Vagina (tissue), 2 donors: ENCODE results near the gene SLC22A23. TPM values are rescaled to one million over a fixed set of nuclear protein-coding genes. Genes with fewer than 3 reads are reported as not detected.

Experiments used
- DNase-seq, 2 donors: peaks; one replicate each; pipeline ENCODE4 v3.0.0-alpha.2; 2017; ENCODE audit errors: extremely low spot score in 2 of 2
- H3K27ac ChIP-seq: fragments of 200-600 bp; sonication (generic); one replicate; pipeline ENCODE4 v1.5.1; 2019
- H3K27me3 ChIP-seq: fragments of 200-600 bp; sonication (generic); one replicate; pipeline ENCODE4 v1.5.1; 2019
- H3K36me3 ChIP-seq, 2 donors: fragments of 200-600 bp; sonication (generic); one replicate each; pipeline ENCODE4 v1.5.1; 2017 to 2019
- H3K4me1 ChIP-seq: fragments of 200-600 bp; sonication (generic); one replicate; pipeline ENCODE4 v1.5.1; 2019
- H3K4me3 ChIP-seq, 2 donors: fragments of 200-600 bp; sonication (generic); 1 replicate in 1 of 2; 2 replicates in 1 of 2; pipeline ENCODE4 v1.5.1; 2016 to 2019
- H3K9me3 ChIP-seq: fragments of 200-600 bp; sonication (generic); one replicate; pipeline ENCODE4 v1.5.1; 2019
- POLR2A ChIP-seq, 2 donors: fragments of 450-650 bp; IDR thresholded peaks; one replicate each; pipeline ENCODE4 v1.6.1; 2017; ENCODE audit warnings: antibody characterized with exemption in 2 of 2, mild to moderate bottlenecking in 2 of 2, moderate library complexity in 2 of 2
- POLR2AphosphoS5 ChIP-seq, 2 donors: sonication (generic); formaldehyde crosslinking; IDR thresholded peaks; one replicate each; pipeline ENCODE4 v1.9.0; 2017; ENCODE audit warnings: antibody characterized with exemption in 2 of 2, mild to moderate bottlenecking in 2 of 2, low read depth in 1 of 2; ENCODE audit not compliant: insufficient read depth in 1 of 2
- intact Hi-C: fragments of 100-400 bp; cut with DNase I; formaldehyde crosslinking; loops from one replicate; pipeline ENCODE4 v1.15.1; 2023
- total RNA-seq: library from RNA; depleted of rRNA; stranded (reverse); fragments of >200 nt; gene quantifications from one replicate; pipeline ENCODE4 v1.2.3, GENCODE V29; 2016
- TF ChIP-seq, protein P1 (sequence below), 3 experiments: fragments of 450-650 bp in 2 of 3; fragments of 200-600 bp in 1 of 3; sonication (generic) in 1 of 3; IDR thresholded peaks; one replicate each; pipeline ENCODE4 v1.5.1; 2017 to 2019; ENCODE audit warnings: antibody characterized with exemption in 3 of 3, mild to moderate bottlenecking in 2 of 3, moderate library complexity in 2 of 3

SLC22A23 gene
- total RNA-seq, 1 donor from 2014 or later, result 40.5 TPM

GRCh38 chr6:3286641-3287171, 170.1 kb downstream of the SLC22A23 start:
- DNase-seq, result no peak

GRCh38 chr6:3285732-3286131, 171.1 kb downstream of the SLC22A23 start:
- H3K4me1 ChIP-seq, result peaks cover 26% of the 10 kb centered on the region
- H3K4me3 ChIP-seq, result no peak overlapping the region
- peaks cover 0 to 10% of the 10 kb centered on the region in 2 donors for H3K36me3 ChIP-seq
- no peaks in the 10 kb centered on the region for H3K27me3 ChIP-seq
- intact Hi-C loops, result no loop called here
- no peak for DNase-seq
- no peak overlapping the region for H3K27ac ChIP-seq
- H3K9me3 ChIP-seq, result no peaks in the 10 kb centered on the region
- no peak for TF ChIP-seq POLR2AphosphoS5 (IDR thresholded peaks at IDR 0.05; ENCODE audit: insufficient read depth in 1 of 2, low read depth in 1 of 2)
- no peak for TF ChIP-seq POLR2A (IDR thresholded peaks at IDR 0.05)

More at GRCh38 chr6:3286641-3287171, 170.1 kb downstream of the SLC22A23 start:
- no peak for TF ChIP-seq POLR2A (IDR thresholded peaks at IDR 0.05)
- TF ChIP-seq, protein P1, sequence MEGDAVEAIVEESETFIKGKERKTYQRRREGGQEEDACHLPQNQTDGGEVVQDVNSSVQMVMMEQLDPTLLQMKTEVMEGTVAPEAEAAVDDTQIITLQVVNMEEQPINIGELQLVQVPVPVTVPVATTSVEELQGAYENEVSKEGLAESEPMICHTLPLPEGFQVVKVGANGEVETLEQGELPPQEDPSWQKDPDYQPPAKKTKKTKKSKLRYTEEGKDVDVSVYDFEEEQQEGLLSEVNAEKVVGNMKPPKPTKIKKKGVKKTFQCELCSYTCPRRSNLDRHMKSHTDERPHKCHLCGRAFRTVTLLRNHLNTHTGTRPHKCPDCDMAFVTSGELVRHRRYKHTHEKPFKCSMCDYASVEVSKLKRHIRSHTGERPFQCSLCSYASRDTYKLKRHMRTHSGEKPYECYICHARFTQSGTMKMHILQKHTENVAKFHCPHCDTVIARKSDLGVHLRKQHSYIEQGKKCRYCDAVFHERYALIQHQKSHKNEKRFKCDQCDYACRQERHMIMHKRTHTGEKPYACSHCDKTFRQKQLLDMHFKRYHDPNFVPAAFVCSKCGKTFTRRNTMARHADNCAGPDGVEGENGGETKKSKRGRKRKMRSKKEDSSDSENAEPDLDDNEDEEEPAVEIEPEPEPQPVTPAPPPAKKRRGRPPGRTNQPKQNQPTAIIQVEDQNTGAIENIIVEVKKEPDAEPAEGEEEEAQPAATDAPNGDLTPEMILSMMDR (IDR thresholded peaks at IDR 0.05), result no peak
- no peak for TF ChIP-seq POLR2AphosphoS5 (IDR thresholded peaks at IDR 0.05; ENCODE audit: insufficient read depth in 1 of 2, low read depth in 1 of 2)
- Histone ChIP-seq H3K4me3 (no peak overlapping the region), H3K27me3 (no peaks in the 10 kb centered on the region), H3K9me3 (no peaks in the 10 kb centered on the region), H3K36me3 (peaks cover 0 to 10% of the 10 kb centered on the region in 2 donors), H3K27ac (no peak overlapping the region), H3K4me1 (peaks cover 20% of the 10 kb centered on the region)
- intact Hi-C loops, result no loop called here

DNA sequence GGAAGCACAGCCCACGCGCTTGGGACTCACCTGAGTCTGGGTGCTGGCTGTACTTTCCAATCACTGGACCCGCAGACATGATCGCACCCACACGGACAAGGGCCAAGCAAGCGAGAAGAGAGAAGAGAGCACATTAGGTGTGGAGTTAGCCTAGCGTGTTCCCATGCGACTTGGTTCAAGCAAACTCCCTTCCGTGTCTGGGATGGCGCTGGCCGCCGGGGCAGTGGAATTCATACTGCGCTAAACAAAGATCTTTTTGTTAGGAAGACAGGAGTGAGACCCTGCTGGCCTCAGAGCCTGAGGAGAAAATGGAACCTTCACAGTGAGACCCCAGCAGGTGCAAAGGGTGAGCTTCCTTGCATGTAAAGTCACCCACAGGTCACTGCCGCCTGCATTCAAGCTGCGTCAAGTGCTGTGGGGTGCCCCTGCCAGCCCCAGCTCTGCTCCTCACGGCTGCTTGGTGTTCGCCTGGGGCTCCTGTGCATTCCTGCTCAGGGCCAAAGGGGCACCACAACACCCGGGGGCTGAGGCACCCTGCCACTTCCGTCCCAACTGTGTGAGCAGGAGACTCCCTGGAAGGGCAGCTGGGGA, 171.7 kb downstream of the SLC22A23 start:
- intact Hi-C loops, result no loop called here
- no peaks in the 10 kb centered on the region for H3K27me3 ChIP-seq
- H3K4me1 ChIP-seq, result peaks cover 26% of the 10 kb centered on the region
- no peak for TF ChIP-seq POLR2A (IDR thresholded peaks at IDR 0.05)
- no peak overlapping the region for H3K27ac ChIP-seq
- peaks cover 0 to 8% of the 10 kb centered on the region in 2 donors for H3K36me3 ChIP-seq
- no peak overlapping the region for H3K4me3 ChIP-seq
- H3K9me3 ChIP-seq, result no peaks in the 10 kb centered on the region
- DNase-seq, result no peak

- no peak overlapping the region for H3K4me3 ChIP-seq
- H3K36me3 ChIP-seq, result peaks cover 0 to 7% of the 10 kb centered on the region in 2 donors
- intact Hi-C loops, result loop anchor here (5.0 kb wide), 1 partner anchor 448 kb away; no protein-coding TSS in a partner anchor
- TF ChIP-seq POLR2AphosphoS5 (IDR thresholded peaks at IDR 0.05; ENCODE audit: insufficient read depth in 1 of 2, low read depth in 1 of 2), result no peak
- no peak for TF ChIP-seq POLR2A (IDR thresholded peaks at IDR 0.05)
- TF ChIP-seq, protein P1 (IDR thresholded peaks at IDR 0.05), result no peak
- DNase-seq, result no peak
- H3K9me3 ChIP-seq, result no peaks in the 10 kb centered on the region
- no peak overlapping the region for H3K27ac ChIP-seq
- H3K27me3 ChIP-seq, result no peaks in the 10 kb centered on the region
- peaks cover 30% of the 10 kb centered on the region for H3K4me1 ChIP-seq
These were observed 172.4 kb downstream of the SLC22A23 start for GRCh38 chr6:3284436-3284876.

DNA sequence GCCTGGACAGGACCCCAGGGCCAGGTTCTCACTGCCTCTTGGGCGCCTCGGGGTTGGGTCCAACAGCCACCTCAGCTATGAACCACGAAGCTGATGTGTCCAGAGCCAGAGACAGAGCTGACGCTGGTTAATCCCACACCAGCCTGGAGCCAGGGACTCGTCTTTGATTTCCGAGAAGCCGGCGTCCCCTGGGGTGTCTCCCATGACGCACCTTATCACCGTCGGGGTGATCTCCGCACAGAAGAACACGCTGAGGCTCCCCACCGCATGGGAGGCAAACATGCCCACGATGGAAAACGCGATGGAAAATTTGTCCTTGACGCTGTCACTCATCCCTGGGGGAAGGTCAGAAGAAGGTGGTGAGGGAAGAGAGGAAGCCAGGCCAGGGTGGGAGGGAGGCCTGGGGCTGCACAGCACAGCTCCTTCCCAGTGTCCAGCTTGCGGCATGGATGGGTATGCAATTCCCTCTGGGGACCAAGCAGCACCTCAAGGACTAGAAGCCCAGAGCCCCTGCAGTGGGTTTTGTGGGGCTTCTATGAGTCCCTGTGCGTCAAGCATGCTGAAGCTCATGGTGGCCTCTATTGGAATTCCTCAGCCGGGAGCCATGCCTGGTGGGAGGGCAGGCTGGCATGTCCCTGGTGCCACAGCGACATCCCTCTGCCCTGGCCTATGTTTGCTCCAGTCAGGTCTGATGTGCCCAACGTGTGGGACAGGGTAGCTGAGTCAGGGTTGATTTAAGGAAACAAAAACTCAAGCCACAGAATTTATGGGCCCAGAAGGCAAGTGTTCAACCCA, 173.0 kb downstream of the SLC22A23 start:
- Histone ChIP-seq H3K4me1 (peaks cover 30% of the 10 kb centered on the region), H3K4me3 (no peak overlapping the region), H3K27me3 (no peaks in the 10 kb centered on the region), H3K27ac (no peak overlapping the region), H3K9me3 (no peaks in the 10 kb centered on the region), H3K36me3 (peaks cover 0 to 7% of the 10 kb centered on the region in 2 donors)
- DNase-seq, result no peak
- intact Hi-C loops, result loop anchor here (5.0 kb wide), 1 partner anchor 448 kb away; no protein-coding TSS in a partner anchor
- no peak for TF ChIP-seq POLR2A (IDR thresholded peaks at IDR 0.05)
- TF ChIP-seq POLR2AphosphoS5 (IDR thresholded peaks at IDR 0.05; ENCODE audit: insufficient read depth in 1 of 2, low read depth in 1 of 2), result no peak
- TF ChIP-seq, protein P1 (IDR thresholded peaks at IDR 0.05), result no peak
